Stomach (tissue), 4 donors: ENCODE measurements around the gene MRPL28.
"Not testable (repeated sequence)": the region's sequence is repeated elsewhere in the genome, so short reads cannot be mapped to it uniquely, and the experiment has no call there.

Experiments
- CTCF ChIP-seq, 7 experiments: fragments of 450-650 bp in 4 of 7; fragments of 200-600 bp in 3 of 7; sonication (generic) in 3 of 7; IDR thresholded peaks; one replicate each; pipeline ENCODE4 v1.5.1; 2016 to 2019; ENCODE audit warnings: antibody characterized with exemption in 7 of 7, control low read depth in 2 of 7, mild to moderate bottlenecking in 1 of 7
- EP300 ChIP-seq: sonication (generic); formaldehyde crosslinking; IDR thresholded peaks from one replicate; pipeline ENCODE4 v1.6.1; 2017; ENCODE audit warnings: antibody characterized with exemption
- POLR2A ChIP-seq, 4 donors: fragments of 450-650 bp; IDR thresholded peaks; one replicate each; pipeline ENCODE4 v1.6.1; 2016; ENCODE audit warnings: antibody characterized with exemption in 4 of 4, control low read depth in 2 of 4, mild to moderate bottlenecking in 1 of 4, moderate library complexity in 1 of 4
- POLR2AphosphoS5 ChIP-seq, 3 donors: sonication (generic); formaldehyde crosslinking; IDR thresholded peaks; one replicate each; pipeline ENCODE4 v1.6.1; 2016; ENCODE audit warnings: antibody characterized with exemption in 3 of 3

- TF ChIP-seq POLR2AphosphoS5 (IDR thresholded peaks at IDR 0.05); CTCF (IDR thresholded peaks at IDR 0.05); POLR2A (IDR thresholded peaks at IDR 0.05); EP300: not testable (repeated sequence)
Observed at GRCh38 chr16:387761-388666, 17.7 kb upstream of the MRPL28 start.
